HG03103 (cell line): Measurements from ENCODE around the gene KIF26A.

Experiments used
- ATAC-seq: cut with Tn5 transposase; IDR thresholded peaks from one replicate; pipeline ENCODE4 v1.9.1; 2021; ENCODE audit warnings: low read depth; ENCODE audit not compliant: unreplicated experiment

The KIF26A gene

DNA sequence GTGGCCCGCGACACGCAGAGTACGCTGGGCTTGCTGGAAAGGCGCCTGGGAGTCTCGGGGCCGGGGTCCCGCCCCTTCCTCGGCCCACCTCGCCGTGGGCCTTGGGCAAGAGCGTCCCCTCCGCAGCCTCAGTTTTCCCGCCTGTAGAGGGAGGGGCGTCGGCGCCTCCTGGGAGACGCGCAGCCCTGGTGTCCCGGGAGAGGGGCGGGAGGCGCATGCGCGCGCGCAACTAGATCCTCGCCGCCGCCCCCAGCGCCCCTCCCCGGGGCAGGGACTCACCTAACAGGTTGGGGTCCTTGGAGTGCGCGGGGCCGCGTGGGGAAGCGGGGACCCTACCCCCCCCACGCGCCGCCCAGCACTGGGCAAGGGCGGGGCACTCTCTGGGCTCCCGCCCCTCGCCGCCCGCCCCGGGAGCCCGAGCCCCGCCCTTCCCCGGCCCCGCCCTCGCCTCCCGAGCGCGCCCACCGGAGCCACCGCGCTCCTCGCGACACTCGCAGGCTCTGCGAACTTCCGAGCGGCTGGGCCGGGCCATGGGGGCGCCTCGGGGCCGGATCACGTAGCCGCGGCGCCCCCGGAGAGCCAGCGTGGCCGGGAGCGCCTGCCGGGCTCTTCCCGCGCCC, at the start of gene KIF26A:
Gene KIF26A (plus strand): TSS at position 490 of the 620 bp plus-strand sequence. CDS start 136 bp downstream, outside the sequence.
- ATAC-seq: no peak

- ATAC-seq: no peak
Measured at GRCh38 chr14:104090071-104090748, 48.2 kb upstream of the KIF26A start.

- no peak for ATAC-seq
Measured at GRCh38 chr14:104091061-104091926, 47.1 kb upstream of the KIF26A start.

GRCh38 chr14:104091927-104092771, 46.2 kb upstream of the KIF26A start:
- ATAC-seq: no peak

- ATAC-seq: no peak
Measured at GRCh38 chr14:104092931-104093365, 45.4 kb upstream of the KIF26A start.

DNA sequence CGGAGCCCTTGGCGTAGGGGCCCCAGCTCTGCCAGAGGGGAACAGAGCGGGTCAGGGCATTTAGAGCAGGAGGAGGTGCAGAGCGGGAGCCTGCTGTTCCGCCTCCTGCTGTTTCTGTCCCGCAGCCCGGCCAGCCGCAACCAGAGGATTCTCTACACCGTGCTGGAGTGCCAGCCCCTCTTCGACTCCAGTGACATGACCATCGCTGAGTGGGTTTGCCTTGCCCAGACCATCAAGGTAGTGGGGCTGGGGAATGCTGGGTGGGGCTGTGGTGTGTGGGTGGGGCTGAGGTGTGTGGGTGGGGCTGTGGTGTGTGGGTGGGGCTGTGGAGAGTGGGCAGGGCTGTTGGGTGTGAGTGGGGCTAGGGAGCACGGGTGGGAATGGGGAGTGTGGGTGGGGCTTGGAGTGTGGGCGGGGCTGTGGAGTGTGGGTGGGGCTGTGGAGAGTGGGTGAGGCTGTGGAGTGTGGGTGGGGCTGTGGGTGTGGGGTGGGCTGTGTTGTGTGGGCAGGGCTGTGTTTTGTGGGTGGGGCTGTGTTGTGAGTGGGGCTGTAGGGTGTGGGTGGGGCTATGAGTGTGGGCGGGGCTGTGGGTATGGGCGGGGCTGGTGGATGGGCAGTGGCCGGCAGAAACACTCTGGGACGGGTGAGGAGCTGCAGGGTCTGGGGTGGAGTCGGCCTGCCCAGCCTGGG, 44.9 kb upstream of the KIF26A start:
- no peak for ATAC-seq

GRCh38 chr14:104094056-104094708, 44.2 kb upstream of the KIF26A start:
- ATAC-seq: no peak

GRCh38 chr14:104094709-104095425, 43.5 kb upstream of the KIF26A start:
- ATAC-seq: no peak

GRCh38 chr14:104095426-104096310, 42.7 kb upstream of the KIF26A start:
- ATAC-seq: no peak

- ATAC-seq: no peak
Measured at GRCh38 chr14:104096318-104096717, 42.1 kb upstream of the KIF26A start.

DNA sequence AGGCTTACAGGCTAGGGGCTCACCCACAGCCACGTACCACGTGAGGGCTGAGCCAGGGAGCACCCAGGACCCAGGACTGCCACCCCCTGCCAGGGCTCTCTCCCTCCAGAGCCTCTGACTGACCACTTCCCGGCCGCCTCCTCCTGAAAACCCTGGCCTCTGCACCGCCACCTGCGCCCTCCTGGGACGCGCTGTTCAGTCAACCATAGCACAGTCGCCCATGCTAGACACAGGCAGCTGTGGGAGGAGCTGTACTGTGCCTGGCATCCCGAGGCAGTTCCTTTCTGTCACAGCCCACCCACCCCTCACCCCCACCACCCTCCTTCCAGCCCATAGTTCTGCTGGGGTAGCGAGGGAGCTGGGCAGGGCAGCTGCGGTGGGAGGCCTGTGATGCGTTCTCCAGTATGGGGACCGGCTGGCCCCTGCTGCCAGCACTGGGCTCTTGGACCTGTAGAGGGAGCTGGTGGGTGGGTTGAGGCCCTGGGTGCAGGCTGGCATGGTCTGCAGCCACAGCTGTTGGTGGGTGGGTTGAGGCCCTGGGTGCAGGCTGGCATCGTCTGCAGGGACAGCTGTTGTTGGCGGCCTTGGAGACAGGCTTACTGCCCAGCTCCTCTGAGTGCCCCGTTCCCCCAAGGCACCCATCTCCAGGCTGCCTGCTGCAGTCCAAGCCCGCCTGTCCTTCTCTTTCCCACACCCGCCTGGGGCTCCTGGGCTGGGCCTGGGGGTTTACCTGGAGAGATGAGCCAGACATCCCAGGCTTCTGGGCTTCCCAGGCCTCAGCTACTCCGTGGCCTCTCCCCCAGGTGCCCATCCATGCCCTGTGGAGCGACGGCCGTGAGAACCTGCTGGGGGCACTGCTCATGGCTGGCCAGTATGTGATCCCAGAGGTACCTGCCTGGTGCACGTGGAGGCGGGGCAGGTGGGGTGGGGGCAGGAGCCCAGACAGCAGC, 41.4 kb upstream of the KIF26A start:
- ATAC-seq: no peak

DNA sequence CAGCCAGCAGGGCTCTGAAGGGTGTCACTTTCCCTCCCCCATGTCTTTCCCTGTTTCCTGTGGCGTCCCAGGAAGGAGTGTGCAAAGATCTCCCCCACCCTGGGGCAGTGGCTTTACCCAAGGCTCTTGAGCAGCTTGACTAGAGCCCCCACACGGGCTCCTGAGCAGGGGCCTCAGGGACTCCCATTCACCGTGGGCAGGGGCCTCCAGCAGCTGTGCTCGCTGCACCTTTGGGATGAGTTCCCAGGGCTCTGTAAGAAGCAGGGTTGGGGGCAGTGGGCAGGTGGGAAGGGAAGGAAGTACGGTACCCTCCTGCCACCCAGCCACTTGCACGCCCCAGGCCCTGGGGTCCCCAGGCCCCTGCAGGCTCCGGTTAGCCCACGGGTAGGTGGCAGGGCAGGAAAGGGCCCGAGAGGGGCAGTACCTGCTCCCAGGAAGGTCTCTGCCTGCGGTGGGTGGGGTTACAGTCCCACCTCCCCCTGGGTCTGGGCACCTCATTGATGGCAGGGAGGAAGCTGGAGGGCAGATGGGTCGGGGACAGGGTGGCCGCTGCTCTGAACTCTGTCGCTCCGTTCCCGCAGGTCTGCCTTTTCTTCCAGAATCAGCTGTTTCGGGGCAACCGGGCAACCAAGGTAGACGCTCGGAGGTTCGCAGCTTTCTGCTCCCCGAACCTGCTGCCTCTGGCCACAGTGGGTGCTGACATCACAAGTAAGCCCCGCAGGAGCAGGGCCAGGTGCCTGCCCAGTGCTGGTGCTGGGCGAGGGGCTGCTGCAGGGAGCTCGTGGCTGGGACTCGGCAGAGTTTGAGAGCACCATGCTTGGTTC, 39.9 kb upstream of the KIF26A start:
- ATAC-seq: no peak

DNA sequence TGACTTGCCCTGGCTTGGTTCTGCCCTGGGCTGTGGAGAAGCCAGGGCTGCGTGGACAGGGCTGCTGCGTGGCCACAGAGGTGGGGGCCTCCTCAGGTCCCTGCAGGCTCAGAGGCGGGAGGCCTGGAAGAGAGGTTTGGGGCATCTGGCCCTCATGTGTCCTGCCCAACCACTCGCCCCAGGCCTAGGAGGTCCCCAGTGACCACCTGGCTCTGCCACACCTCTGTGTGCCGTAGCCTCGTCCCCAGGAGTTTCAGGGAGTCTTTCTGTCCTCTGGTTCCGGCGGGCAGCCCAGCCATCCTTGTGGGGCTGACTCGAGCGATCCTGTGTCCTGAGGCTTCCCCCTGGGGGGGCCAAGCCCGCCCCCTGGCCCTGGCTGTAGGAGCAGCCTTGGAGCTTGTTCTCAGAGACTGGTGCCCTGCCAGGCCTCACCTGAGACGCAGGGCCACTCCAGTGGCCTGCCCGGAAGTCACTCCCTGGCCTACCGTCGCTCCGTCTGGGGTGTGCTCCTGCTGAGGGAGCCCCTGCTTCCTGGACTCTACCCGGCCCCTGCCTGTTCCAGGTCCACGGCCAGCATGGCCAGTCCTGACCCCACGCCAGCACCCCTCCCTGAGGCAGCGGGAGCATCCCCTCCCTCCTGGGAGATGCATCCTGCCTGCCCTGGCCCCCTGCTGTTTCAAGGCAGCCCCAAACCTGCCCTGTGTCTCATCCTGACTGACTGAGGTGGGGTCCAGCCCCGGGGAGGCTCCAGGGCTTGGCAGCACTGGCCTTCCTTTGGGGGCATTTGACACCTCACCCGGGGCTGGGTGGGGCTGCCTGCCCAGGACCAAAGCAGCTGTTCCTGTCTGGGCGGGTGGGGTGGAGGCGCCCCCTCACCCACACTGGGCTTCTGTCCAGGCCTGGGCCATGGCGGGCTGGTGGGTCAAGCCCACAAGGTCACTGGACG, 39.0 kb upstream of the KIF26A start:
- no peak for ATAC-seq

- no peak for ATAC-seq
Measured at GRCh38 chr14:104100171-104101085, 38.0 kb upstream of the KIF26A start.
